Mesendoderm (in vitro differentiated cells): Measurements from ENCODE around the gene TGFA.

Experiments used
- DNase-seq: peaks from one replicate; pipeline ENCODE4 v3.0.0; 2013
- H2AK5ac ChIP-seq: 2 replicates; pipeline ENCODE4 v1.6.1; 2013; ENCODE audit warnings: low read length, inconsistent platforms
- H2BK120ac ChIP-seq: 2 replicates; pipeline ENCODE4 v1.6.1; 2013; ENCODE audit warnings: low read depth, mild to moderate bottlenecking, low read length, moderate library complexity, mixed read lengths
- H2BK15ac ChIP-seq: replicated peaks from 2 replicates; pipeline ENCODE4 v1.6.1; 2013; ENCODE audit warnings: low read depth, mild to moderate bottlenecking, moderate library complexity
- H2BK5ac ChIP-seq: 2 replicates; pipeline ENCODE4 v1.6.1; 2013; ENCODE audit warnings: low read length, inconsistent platforms
- H3K18ac ChIP-seq: 2 replicates; pipeline ENCODE4 v1.6.1; 2013; ENCODE audit warnings: mild to moderate bottlenecking, low read length, mixed read lengths
- H3K23ac ChIP-seq: one replicate; pipeline ENCODE4 v1.6.1; 2013; ENCODE audit warnings: low read length
- H3K27ac ChIP-seq: 2 replicates; pipeline ENCODE4 v1.5.1; 2013; ENCODE audit warnings: low read depth, mild to moderate bottlenecking, inconsistent platforms, low read length, moderate library complexity
- H3K27me3 ChIP-seq: 2 replicates; pipeline ENCODE4 v1.6.1; 2013; ENCODE audit warnings: low read length, control low read depth, mild to moderate bottlenecking, inconsistent platforms; ENCODE audit not compliant: insufficient read depth, poor library complexity
- H3K36me3 ChIP-seq: 2 replicates; pipeline ENCODE4 v1.6.1; 2013; ENCODE audit warnings: low read length, inconsistent platforms; ENCODE audit not compliant: control insufficient read depth, insufficient read depth
- H3K4ac ChIP-seq: one replicate; pipeline ENCODE4 v1.6.1; 2013; ENCODE audit warnings: low read depth, mild to moderate bottlenecking, low read length, moderate library complexity
- H3K4me1 ChIP-seq: 2 replicates; pipeline ENCODE4 v1.6.1; 2013; ENCODE audit warnings: low read depth, low read length, inconsistent platforms; ENCODE audit not compliant: control insufficient read depth
- H3K4me2 ChIP-seq: 2 replicates; pipeline ENCODE4 v1.6.1; 2013; ENCODE audit warnings: low read length
- H3K4me3 ChIP-seq: 2 replicates; pipeline ENCODE4 v1.5.1; 2013; ENCODE audit warnings: mild to moderate bottlenecking, low read length
- H3K56ac ChIP-seq: one replicate; pipeline ENCODE4 v1.6.1; 2013; ENCODE audit warnings: low read length
- H3K79me1 ChIP-seq: 2 replicates; pipeline ENCODE4 v1.6.1; 2013; ENCODE audit warnings: low read length, inconsistent platforms
- H3K79me2 ChIP-seq: 2 replicates; pipeline ENCODE4 v1.6.1; 2013; ENCODE audit warnings: mild to moderate bottlenecking, low read length; ENCODE audit not compliant: control insufficient read depth, insufficient read depth
- H3K9ac ChIP-seq: 2 replicates; pipeline ENCODE4 v1.6.1; 2013; ENCODE audit warnings: low read length, inconsistent platforms
- H4K5ac ChIP-seq: one replicate; pipeline ENCODE4 v1.6.1; 2013; ENCODE audit warnings: low read length
- H4K8ac ChIP-seq: one replicate; pipeline ENCODE4 v1.6.1; 2013; ENCODE audit warnings: low read depth, mild to moderate bottlenecking, control low read depth, low read length, moderate library complexity
- WGBS: extraction: QIAGEN DNeasy Blood & Tissue Kit; methylation state at CpG from one replicate; pipeline ENCODE4 v1.1.7; 2013; ENCODE audit warnings: low lambda C conversion rate, missing lambda C conversion rate; ENCODE audit not compliant: insufficient coverage; ENCODE audit errors: extremely low coverage; 5-methylcytosine and 5-hydroxymethylcytosine counted together

The TGFA gene

GRCh38 chr2:70551167-70551566 is 2.5 kb downstream of the TGFA start:
- Histone ChIP-seq H2AK5ac (no peak overlapping the region), H3K36me3 (no peaks in the 10 kb centered on the region), H2BK5ac (no peak overlapping the region), H3K79me2 (no peaks in the 10 kb centered on the region), H3K18ac (no peak overlapping the region), H3K9ac (no peak overlapping the region), H3K4me1 (no peaks in the 10 kb centered on the region), H2BK120ac (no peak overlapping the region), H3K4me3 (no peak overlapping the region), H3K56ac (no peak overlapping the region), H3K27ac (no peak overlapping the region), H3K4me2 (no peak overlapping the region), H4K8ac (no peak overlapping the region), H3K27me3 (no peaks in the 10 kb centered on the region), H3K79me1 (no peaks in the 10 kb centered on the region), H4K5ac (no peak overlapping the region), H3K23ac (no peak overlapping the region), H2BK15ac (no peak overlapping the region), H3K4ac (no peak overlapping the region)
- no peak for DNase-seq
- no CpG with 5 or more reads among the region's 7 CpGs for WGBS

- no peak overlapping the region for H3K9ac ChIP-seq
- H3K36me3 ChIP-seq = no peaks in the 10 kb centered on the region
- no peak overlapping the region for H2BK15ac ChIP-seq
- no peak overlapping the region for H3K4me3 ChIP-seq
- H4K5ac ChIP-seq = no peak overlapping the region
- no peaks in the 10 kb centered on the region for H3K79me2 ChIP-seq
- H3K79me1 ChIP-seq = no peaks in the 10 kb centered on the region
- H3K56ac ChIP-seq = no peak overlapping the region
- H4K8ac ChIP-seq = no peak overlapping the region
- no peaks in the 10 kb centered on the region for H3K27me3 ChIP-seq
- DNase-seq = no peak
- no CpG with 5 or more reads among the region's 7 CpGs for WGBS
- H2BK5ac ChIP-seq = no peak overlapping the region
- no peak overlapping the region for H2BK120ac ChIP-seq
- no peak overlapping the region for H3K27ac ChIP-seq
- no peak overlapping the region for H3K18ac ChIP-seq
- H3K23ac ChIP-seq = no peak overlapping the region
- H3K4ac ChIP-seq = no peak overlapping the region
- no peaks in the 10 kb centered on the region for H3K4me1 ChIP-seq
- no peak overlapping the region for H2AK5ac ChIP-seq
- no peak overlapping the region for H3K4me2 ChIP-seq
Observed at GRCh38 chr2:70549962-70550361, 3.7 kb downstream of the TGFA start.

GRCh38 chr2:70549064-70549710 is 4.4 kb downstream of the TGFA start:
- no peak overlapping the region for H2BK15ac ChIP-seq
- H2BK120ac ChIP-seq = no peak overlapping the region
- no peak overlapping the region for H3K23ac ChIP-seq
- no peak overlapping the region for H3K4me2 ChIP-seq
- no peak overlapping the region for H2AK5ac ChIP-seq
- H3K4me1 ChIP-seq = no peaks in the 10 kb centered on the region
- no peak for DNase-seq
- H3K4me3 ChIP-seq = no peak overlapping the region
- no peak overlapping the region for H2BK5ac ChIP-seq
- H3K36me3 ChIP-seq = no peaks in the 10 kb centered on the region
- H4K5ac ChIP-seq = no peak overlapping the region
- no peaks in the 10 kb centered on the region for H3K79me1 ChIP-seq
- no peak overlapping the region for H4K8ac ChIP-seq
- no peak overlapping the region for H3K56ac ChIP-seq
- WGBS = no CpG with 5 or more reads among the region's 12 CpGs
- H3K27ac ChIP-seq = no peak overlapping the region
- H3K18ac ChIP-seq = no peak overlapping the region
- no peak overlapping the region for H3K4ac ChIP-seq
- no peak overlapping the region for H3K9ac ChIP-seq
- H3K79me2 ChIP-seq = no peaks in the 10 kb centered on the region
- H3K27me3 ChIP-seq = no peaks in the 10 kb centered on the region

- no peak overlapping the region for H3K56ac ChIP-seq
- DNase-seq = no peak
- H3K79me2 ChIP-seq = no peaks in the 10 kb centered on the region
- H3K27ac ChIP-seq = no peak overlapping the region
- no peak overlapping the region for H3K23ac ChIP-seq
- H3K18ac ChIP-seq = no peak overlapping the region
- H3K4me2 ChIP-seq = no peak overlapping the region
- H2AK5ac ChIP-seq = no peak overlapping the region
- H3K36me3 ChIP-seq = no peaks in the 10 kb centered on the region
- H4K8ac ChIP-seq = no peak overlapping the region
- H2BK15ac ChIP-seq = no peak overlapping the region
- no peak overlapping the region for H2BK120ac ChIP-seq
- H2BK5ac ChIP-seq = no peak overlapping the region
- no peak overlapping the region for H3K9ac ChIP-seq
- H4K5ac ChIP-seq = no peak overlapping the region
- no CpG with 5 or more reads among the region's 6 CpGs for WGBS
- no peak overlapping the region for H3K4ac ChIP-seq
- H3K79me1 ChIP-seq = no peaks in the 10 kb centered on the region
- H3K4me3 ChIP-seq = no peak overlapping the region
- H3K27me3 ChIP-seq = no peaks in the 10 kb centered on the region
- no peaks in the 10 kb centered on the region for H3K4me1 ChIP-seq
Observed at GRCh38 chr2:70548233-70548632, 5.4 kb downstream of the TGFA start.

GRCh38 chr2:70546885-70547284 is 6.7 kb downstream of the TGFA start:
- H3K56ac ChIP-seq = no peak overlapping the region
- H4K8ac ChIP-seq = no peak overlapping the region
- H3K27me3 ChIP-seq = no peaks in the 10 kb centered on the region
- no CpG with 5 or more reads among the region's 3 CpGs for WGBS
- DNase-seq = no peak
- no peak overlapping the region for H2AK5ac ChIP-seq
- no peak overlapping the region for H3K27ac ChIP-seq
- H3K18ac ChIP-seq = no peak overlapping the region
- H3K36me3 ChIP-seq = no peaks in the 10 kb centered on the region
- H3K4me3 ChIP-seq = no peak overlapping the region
- no peak overlapping the region for H3K4ac ChIP-seq
- no peaks in the 10 kb centered on the region for H3K79me1 ChIP-seq
- no peaks in the 10 kb centered on the region for H3K4me1 ChIP-seq
- no peak overlapping the region for H3K4me2 ChIP-seq
- H2BK5ac ChIP-seq = no peak overlapping the region
- no peak overlapping the region for H3K9ac ChIP-seq
- no peak overlapping the region for H2BK15ac ChIP-seq
- H2BK120ac ChIP-seq = no peak overlapping the region
- no peak overlapping the region for H4K5ac ChIP-seq
- no peaks in the 10 kb centered on the region for H3K79me2 ChIP-seq
- H3K23ac ChIP-seq = no peak overlapping the region

- no peak overlapping the region for H2AK5ac ChIP-seq
Observed at GRCh38 chr2:70546376-70546775, 7.2 kb downstream of the TGFA start.

More at GRCh38 chr2:70546376-70546775, 7.2 kb downstream of the TGFA start:
- no peaks in the 10 kb centered on the region for H3K27me3 ChIP-seq
- H3K79me1 ChIP-seq = no peaks in the 10 kb centered on the region
- no peak overlapping the region for H3K27ac ChIP-seq
- H3K4me3 ChIP-seq = no peak overlapping the region
- no peaks in the 10 kb centered on the region for H3K79me2 ChIP-seq
- no peak overlapping the region for H3K18ac ChIP-seq
- H2BK15ac ChIP-seq = no peak overlapping the region
- no peak overlapping the region for H2BK120ac ChIP-seq
- no peak overlapping the region for H3K4me2 ChIP-seq
- no peak overlapping the region for H3K56ac ChIP-seq
- no peaks in the 10 kb centered on the region for H3K4me1 ChIP-seq
- H3K9ac ChIP-seq = no peak overlapping the region
- H2BK5ac ChIP-seq = no peak overlapping the region
- no peak overlapping the region for H4K8ac ChIP-seq
- H3K23ac ChIP-seq = no peak overlapping the region
- no peak for DNase-seq
- no peak overlapping the region for H3K4ac ChIP-seq
- no peak overlapping the region for H4K5ac ChIP-seq
- H3K36me3 ChIP-seq = no peaks in the 10 kb centered on the region
- WGBS = no CpG with 5 or more reads among the region's 2 CpGs
